ENCODE measurements around the gene SNRPD2. TPM values are rescaled to one million over a fixed set of nuclear protein-coding genes. Genes with fewer than 3 reads are reported as not detected.
A peak's percentile ranks its signal among the peaks of the same experiment; 100 is the strongest.

SNRPD2 gene
- total RNA-seq, 3 donors from 2014 or later, result 175 to 238 (median 191) TPM

GRCh38 chr19:45640849-45641273 is 50.9 kb downstream of the SNRPD2 start:
- H3K27ac ChIP-seq, result peak overlapping the region; percentile 73 to 89

GRCh38 chr19:45638930-45639729 is 52.6 kb downstream of the SNRPD2 start, which contains the start of gene EML2:
TSS of gene EML2 (minus strand) at chr19:45639397. CDS start at chr19:45639376, 21 bp downstream.
- Histone ChIP-seq H3K9me3 (no peaks in the 10 kb centered on the region), H3K4me1 (peaks cover 0 to 17% of the 10 kb centered on the region in 2 donors), H3K36me3 (no peaks in the 10 kb centered on the region), H3K4me3 (peak within 1 kb of the TSS; percentile 61 to 93 (median 79)), H3K27me3 (no peaks in the 10 kb centered on the region), H3K27ac (peak within 1 kb of the TSS; percentile 73 to 85)
- intact Hi-C loops (cut with DNase I; ENCODE audit: low total_unique reads), result loop anchor here (10.0 kb wide), 1 partner anchor 114 kb away; no protein-coding TSS in a partner anchor
- peak in 1 of 2 donors; percentile 57 for DNase-seq (ENCODE audit: low spot score in 2 of 2)
- TF ChIP-seq POLR2AphosphoS5 (IDR thresholded peaks at IDR 0.05) (peak in 1 of 3 donors; percentile 29), CTCF (IDR thresholded peaks at IDR 0.05) (no peak), POLR2A (IDR thresholded peaks at IDR 0.05) (no peak)

More at GRCh38 chr19:45640849-45641273, 50.9 kb downstream of the SNRPD2 start:
- Histone ChIP-seq H3K9me3 (no peaks in the 10 kb centered on the region), H3K27me3 (no peaks in the 10 kb centered on the region), H3K4me1 (peaks cover 0 to 17% of the 10 kb centered on the region in 2 donors), H3K4me3 (peak overlapping the region in 2 of 3 donors; percentile 52 to 67), H3K36me3 (no peaks in the 10 kb centered on the region)
- intact Hi-C loops (cut with DNase I; ENCODE audit: low total_unique reads), result loop anchor here (5.0 kb wide), 1 partner anchor 44 kb away; no protein-coding TSS in a partner anchor
- DNase-seq (ENCODE audit: low spot score in 2 of 2), result no peak
- TF ChIP-seq CTCF (IDR thresholded peaks at IDR 0.05), result no peak
- TF ChIP-seq POLR2AphosphoS5 (IDR thresholded peaks at IDR 0.05), result no peak
- no peak for TF ChIP-seq POLR2A (IDR thresholded peaks at IDR 0.05)

GRCh38 chr19:45637890-45638667 is 53.7 kb downstream of the SNRPD2 start:
- Histone ChIP-seq H3K4me1 (peaks cover 0 to 15% of the 10 kb centered on the region in 2 donors), H3K9me3 (no peaks in the 10 kb centered on the region), H3K27me3 (no peaks in the 10 kb centered on the region), H3K27ac (peak overlapping the region; percentile 60 to 73), H3K4me3 (peak overlapping the region in 2 of 3 donors; percentile 79 to 93), H3K36me3 (no peaks in the 10 kb centered on the region)
- TF ChIP-seq POLR2A (IDR thresholded peaks at IDR 0.05) (no peak), CTCF (IDR thresholded peaks at IDR 0.05) (no peak), POLR2AphosphoS5 (IDR thresholded peaks at IDR 0.05) (no peak)
- intact Hi-C loops (cut with DNase I; ENCODE audit: low total_unique reads), result loop anchor here (10.0 kb wide), 1 partner anchor 113 kb away; no protein-coding TSS in a partner anchor
- no peak for DNase-seq (ENCODE audit: low spot score in 2 of 2)

Other genes starting within 250 kb of the SNRPD2 start
- 100 to 1,000 TPM in 1 of 3 donors, 10 to 100 TPM in 2; 29.8 to 109 (median 38.4) TPM for gene FOSB, start 224.0 kb downstream of the SNRPD2 start, total RNA-seq
- gene RTN2, start 194.9 kb downstream of the SNRPD2 start, total RNA-seq, result 10 to 100 TPM in 1 of 3 donors, 1 to 10 TPM in 2; 5.9 to 15.1 (median 7.2) TPM
- 1 to 10 TPM; 1.8 to 2.5 (median 2.3) TPM for gene PPM1N, start 193.5 kb downstream of the SNRPD2 start, total RNA-seq
- gene VASP, start 184.5 kb downstream of the SNRPD2 start, total RNA-seq, result 10 to 100 TPM; 31.8 to 61.6 (median 52.2) TPM
- 10 to 100 TPM in 1 of 3 donors, 1 to 10 TPM in 2; 6.6 to 11.4 (median 7.2) TPM for gene OPA3, start 107.2 kb downstream of the SNRPD2 start, total RNA-seq
- gene GPR4, start 89.7 kb downstream of the SNRPD2 start, total RNA-seq, result 1 to 10 TPM; 1.1 to 8.8 (median 1.2) TPM
- 10 to 100 TPM; 27.7 to 42.0 (median 32.4) TPM for gene EML2, start 52.6 kb downstream of the SNRPD2 start, total RNA-seq
- 1 to 10 TPM in 2 of 3 donors, under 1 TPM in 1; 0.16 to 4.9 (median 4.8) TPM for gene GIPR, start 23.7 kb downstream of the SNRPD2 start, total RNA-seq
- 1 to 10 TPM; 6.1 to 9.4 (median 7.2) TPM for gene QPCTL, start 713 bp upstream of the SNRPD2 start, total RNA-seq
- 10 to 100 TPM in 2 of 3 donors, 1 to 10 TPM in 1; 8.0 to 15.1 (median 13.8) TPM for gene FBXO46, start 38.9 kb upstream of the SNRPD2 start, total RNA-seq
- gene MEIOSIN, start 41.5 kb upstream of the SNRPD2 start, total RNA-seq, result not detected
- 10 to 100 TPM in 2 of 3 donors, 1 to 10 TPM in 1; 8.6 to 11.8 (median 11.8) TPM for gene SIX5, start 77.3 kb upstream of the SNRPD2 start, total RNA-seq
- 10 to 100 TPM; 16.0 to 25.6 (median 24.5) TPM for gene DMPK, start 90.5 kb upstream of the SNRPD2 start, total RNA-seq
- 10 to 100 TPM; 24.2 to 31.1 (median 29.3) TPM for gene DMWD, start 100.9 kb upstream of the SNRPD2 start, total RNA-seq
- under 1 TPM in 1 of 3 donors, not detected in 2; 0.15 TPM for gene RSPH6A, start 123.4 kb upstream of the SNRPD2 start, total RNA-seq
- 10 to 100 TPM; 24.3 to 50.8 (median 31.3) TPM for gene SYMPK, start 171.2 kb upstream of the SNRPD2 start, total RNA-seq
- gene FOXA3, start 172.4 kb upstream of the SNRPD2 start, total RNA-seq, result under 1 TPM in 1 of 3 donors, not detected in 2; 0.33 TPM
- gene IRF2BP1, start 194.2 kb upstream of the SNRPD2 start, total RNA-seq, result 10 to 100 TPM; 16.5 to 26.5 (median 19.7) TPM
- gene MYPOP, start 210.7 kb upstream of the SNRPD2 start, total RNA-seq, result 1 to 10 TPM; 2.0 to 5.9 (median 2.4) TPM
- gene NANOS2, start 222.8 kb upstream of the SNRPD2 start, total RNA-seq, result not detected

Data from breast epithelium (tissue), 4 donors.